Measurements from ENCODE around the gene SP9.

DNA sequence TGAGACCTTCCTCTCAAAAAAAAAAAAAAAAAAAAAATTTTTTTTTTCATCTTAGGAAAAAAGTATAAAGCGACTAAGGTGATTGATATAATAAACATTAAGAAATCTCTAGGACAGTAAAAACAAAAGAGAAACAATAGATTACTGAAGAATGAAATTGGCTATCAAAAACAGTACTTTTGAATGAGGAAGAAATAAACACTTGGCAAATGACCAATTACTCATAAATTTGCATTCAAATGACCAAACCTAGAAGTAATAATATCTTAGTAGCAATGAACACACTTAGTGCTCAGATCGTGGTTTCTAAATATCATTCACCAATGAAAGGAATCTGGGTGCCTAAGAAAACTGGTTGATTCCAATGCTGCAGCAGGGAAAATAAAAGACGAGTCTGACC is 50.4 kb downstream of the SP9 start:
- TF ChIP-seq, protein P1, sequence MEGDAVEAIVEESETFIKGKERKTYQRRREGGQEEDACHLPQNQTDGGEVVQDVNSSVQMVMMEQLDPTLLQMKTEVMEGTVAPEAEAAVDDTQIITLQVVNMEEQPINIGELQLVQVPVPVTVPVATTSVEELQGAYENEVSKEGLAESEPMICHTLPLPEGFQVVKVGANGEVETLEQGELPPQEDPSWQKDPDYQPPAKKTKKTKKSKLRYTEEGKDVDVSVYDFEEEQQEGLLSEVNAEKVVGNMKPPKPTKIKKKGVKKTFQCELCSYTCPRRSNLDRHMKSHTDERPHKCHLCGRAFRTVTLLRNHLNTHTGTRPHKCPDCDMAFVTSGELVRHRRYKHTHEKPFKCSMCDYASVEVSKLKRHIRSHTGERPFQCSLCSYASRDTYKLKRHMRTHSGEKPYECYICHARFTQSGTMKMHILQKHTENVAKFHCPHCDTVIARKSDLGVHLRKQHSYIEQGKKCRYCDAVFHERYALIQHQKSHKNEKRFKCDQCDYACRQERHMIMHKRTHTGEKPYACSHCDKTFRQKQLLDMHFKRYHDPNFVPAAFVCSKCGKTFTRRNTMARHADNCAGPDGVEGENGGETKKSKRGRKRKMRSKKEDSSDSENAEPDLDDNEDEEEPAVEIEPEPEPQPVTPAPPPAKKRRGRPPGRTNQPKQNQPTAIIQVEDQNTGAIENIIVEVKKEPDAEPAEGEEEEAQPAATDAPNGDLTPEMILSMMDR (IDR thresholded peaks at IDR 0.05), result no peak
- no peak for TF ChIP-seq EZH2phosphoT487 (IDR thresholded peaks at IDR 0.05)
